ENCODE measurements around the gene ARF6.
A peak's percentile ranks its signal among the peaks of the same experiment; 100 is the strongest.

GRCh38 chr14:49862089-49862673 is 30.7 kb upstream of the ARF6 start:
- TF ChIP-seq CTCF (IDR thresholded peaks at IDR 0.05) = peak; percentile 99 to 100 (median 100)
- peak in 1 of 2 donors; percentile 41 for TF ChIP-seq POLR2A (IDR thresholded peaks at IDR 0.05)
- no peak for TF ChIP-seq EP300 (IDR thresholded peaks at IDR 0.05)
